Loucy (cell line): Measurements from ENCODE around the gene UGT2A3.

Source experiments
- CTCF ChIP-seq: fragments of 200-600 bp; sonication (generic); conservative IDR thresholded peaks from 2 replicates; pipeline ENCODE4 v1.5.1; 2014; ENCODE audit warnings: mild to moderate bottlenecking, antibody characterized with exemption, low read length
- EZH2phosphoT487 ChIP-seq: fragments of 200-600 bp; IDR thresholded peaks from 2 replicates; pipeline ENCODE4 v1.6.1; 2018; ENCODE audit warnings: antibody characterized with exemption, mild to moderate bottlenecking, moderate library complexity, borderline replicate concordance

DNA sequence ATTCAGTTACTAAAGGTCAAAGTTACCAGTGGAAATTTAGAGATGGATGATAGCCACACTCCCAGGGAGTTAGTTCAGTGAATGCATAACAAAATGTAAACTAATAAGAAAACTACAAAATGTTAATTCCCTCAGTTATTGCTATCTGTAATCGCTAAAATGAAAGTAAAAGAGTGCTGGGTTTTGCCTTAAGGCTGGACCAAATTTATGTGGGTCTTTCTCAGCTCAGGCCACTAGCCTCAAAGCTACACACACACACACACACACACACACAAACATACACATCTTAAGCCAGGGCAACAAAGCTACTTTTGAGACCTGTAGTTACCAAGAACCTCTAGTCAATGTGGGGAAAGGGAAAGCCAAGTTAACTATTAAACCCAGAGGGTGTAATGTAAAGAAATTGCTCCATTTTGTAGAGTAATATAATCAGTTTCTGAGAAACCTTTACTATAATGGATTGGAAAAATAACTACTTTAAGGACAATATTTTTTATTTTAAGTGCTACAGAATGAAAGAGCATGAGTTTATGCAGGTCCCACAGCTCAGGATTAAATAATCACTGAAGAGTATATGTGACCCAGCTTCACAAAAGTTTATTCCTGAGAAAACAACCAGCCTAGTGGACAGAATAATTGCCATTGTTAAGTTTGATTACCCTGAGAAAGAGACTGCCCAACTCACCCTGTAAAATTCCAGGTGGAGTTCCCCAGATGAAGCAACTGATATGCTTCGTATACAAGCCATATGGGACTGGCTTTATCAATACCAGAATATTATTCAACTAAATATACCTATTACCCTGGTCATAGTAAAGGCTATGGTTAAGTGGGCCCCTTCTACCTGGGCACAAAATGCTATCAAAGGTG is 8.9 kb upstream of the UGT2A3 start:
- TF ChIP-seq CTCF = no peak
- TF ChIP-seq EZH2phosphoT487 = no peak
